Keratinocyte (primary cell): Measurements from ENCODE around the gene FAXC.

Source experiments
- EZH2 ChIP-seq: IDR thresholded peaks from one replicate; pipeline ENCODE4 v1.6.1; 2012; ENCODE audit warnings: inconsistent platforms, mild to moderate bottlenecking, low read length, moderate library complexity
- TF ChIP-seq, protein P1 (sequence below), 3 experiments: IDR thresholded peaks in 1 of 3; conservative IDR thresholded peaks in 1 of 3; optimal IDR thresholded peaks in 1 of 3; 2 replicates in 2 of 3; 3 replicates in 1 of 3; pipeline versions ENCODE3 to v1.5.1; 2011; ENCODE audit warnings: low read length in 3 of 3, mild to moderate bottlenecking in 3 of 3, moderate library complexity in 2 of 3, control low read depth in 1 of 3, inconsistent platforms in 1 of 3; ENCODE audit not compliant: insufficient read depth in 2 of 3; ENCODE audit errors: extremely low read depth in 1 of 3

DNA sequence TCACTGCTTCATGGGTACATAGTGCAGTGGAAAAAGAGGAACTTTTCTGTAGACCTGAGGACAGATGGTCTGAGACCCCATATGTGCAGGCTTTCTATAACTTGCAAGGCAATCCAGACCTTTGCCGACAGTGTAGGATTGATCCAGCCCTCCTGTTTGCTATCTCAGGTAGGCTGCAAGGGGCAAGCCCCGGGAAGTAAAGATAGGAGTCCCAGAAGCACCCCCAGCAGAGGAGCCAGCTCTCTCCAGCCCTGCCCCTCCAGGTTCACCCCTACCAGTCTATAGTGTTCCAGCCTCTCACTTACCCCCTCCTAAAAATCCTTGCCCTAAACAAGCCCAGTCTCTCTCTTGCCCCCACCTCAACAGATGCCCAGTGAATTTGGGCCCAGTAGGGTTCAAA is 96.2 kb downstream of the FAXC start:
- TF ChIP-seq, protein P1, sequence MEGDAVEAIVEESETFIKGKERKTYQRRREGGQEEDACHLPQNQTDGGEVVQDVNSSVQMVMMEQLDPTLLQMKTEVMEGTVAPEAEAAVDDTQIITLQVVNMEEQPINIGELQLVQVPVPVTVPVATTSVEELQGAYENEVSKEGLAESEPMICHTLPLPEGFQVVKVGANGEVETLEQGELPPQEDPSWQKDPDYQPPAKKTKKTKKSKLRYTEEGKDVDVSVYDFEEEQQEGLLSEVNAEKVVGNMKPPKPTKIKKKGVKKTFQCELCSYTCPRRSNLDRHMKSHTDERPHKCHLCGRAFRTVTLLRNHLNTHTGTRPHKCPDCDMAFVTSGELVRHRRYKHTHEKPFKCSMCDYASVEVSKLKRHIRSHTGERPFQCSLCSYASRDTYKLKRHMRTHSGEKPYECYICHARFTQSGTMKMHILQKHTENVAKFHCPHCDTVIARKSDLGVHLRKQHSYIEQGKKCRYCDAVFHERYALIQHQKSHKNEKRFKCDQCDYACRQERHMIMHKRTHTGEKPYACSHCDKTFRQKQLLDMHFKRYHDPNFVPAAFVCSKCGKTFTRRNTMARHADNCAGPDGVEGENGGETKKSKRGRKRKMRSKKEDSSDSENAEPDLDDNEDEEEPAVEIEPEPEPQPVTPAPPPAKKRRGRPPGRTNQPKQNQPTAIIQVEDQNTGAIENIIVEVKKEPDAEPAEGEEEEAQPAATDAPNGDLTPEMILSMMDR (optimal IDR thresholded peaks at IDR 0.05 in 1 of 3, IDR thresholded peaks at IDR 0.05 in 1 of 3, conservative IDR thresholded peaks at IDR 0.05 in 1 of 3; ENCODE audit: extremely low read depth in 1 of 3, insufficient read depth in 2 of 3, low read length in 3 of 3): no peak
- TF ChIP-seq EZH2: no peak
